HepG2 (cell line): ENCODE data around the gene TNFAIP1. TPM values are rescaled to one million over a fixed set of nuclear protein-coding genes. Genes with fewer than 3 reads are reported as not detected.

Source experiments
- ATAC-seq: fragments of 200-7000 bp; cut with Tn5 transposase; 3 replicates; pipeline ENCODE4 v1.9.1; 2020; ENCODE audit warnings: mild to moderate bottlenecking, moderate library complexity
- BruUV-seq: library from RNA; stranded (reverse); fragments of 400-500 nt; replicated peaks from 2 replicates; lab custom pipeline; 2021; lab: Mats Ljungman, UMichigan
- CTCF ChIA-PET: fragments of 300-600 bp; formaldehyde crosslinking; extraction: SDS; loops from one replicate; lab custom pipeline; 2021; ENCODE audit warnings: low total read pairs, inconsistent platforms, low intra/inter-chr PET ratio; lab: Yijun Ruan, JAX
- POLR2A ChIA-PET: fragments of 350-600 bp; sonication (Branson Sonifier 250); formaldehyde crosslinking; loops from one replicate; lab custom pipeline; 2020; ENCODE audit warnings: antibody characterized with exemption, inconsistent platforms; lab: Yijun Ruan, JAX
- DNase-seq: peaks from one replicate; pipeline ENCODE4 v3.0.0-alpha.2; 2015; ENCODE audit warnings: low spot score
- FAIRE-seq: peaks from 3 replicates; lab custom pipeline; 2011; peaks lifted over from hg19 to GRCh38; lab: Jason Lieb, UNC
- H2AFZ ChIP-seq: one replicate; pipeline ENCODE4 v1.6.1; 2011; ENCODE audit warnings: low read length, inconsistent platforms
- H3K27ac ChIP-seq: fragments of 300-600 bp; 3 replicates; pipeline ENCODE4 v1.8.0; 2011; ENCODE audit warnings: mixed run types, mild to moderate bottlenecking, mixed read lengths, low read length, inconsistent platforms; ENCODE audit not compliant: insufficient read depth; ENCODE audit errors: extremely low read length
- H3K27me3 ChIP-seq, 2 experiments: fragments of 200-600 bp in 1 of 2; 2 replicates in 1 of 2; 3 replicates in 1 of 2; pipeline versions ENCODE4 v1.6.0 to v1.8.0; 2011; ENCODE audit warnings: low read length in 2 of 2, mild to moderate bottlenecking in 2 of 2, moderate library complexity in 2 of 2, inconsistent platforms in 1 of 2; ENCODE audit not compliant: insufficient read depth in 2 of 2, control insufficient read depth in 1 of 2
- H3K36me3 ChIP-seq, 2 experiments: fragments of 200-600 bp in 1 of 2; replicated peaks in 1 of 2; 2 replicates in 1 of 2; 3 replicates in 1 of 2; pipeline versions ENCODE4 v1.5.1 to v1.8.0; 2011; ENCODE audit warnings: low read length in 2 of 2, inconsistent platforms in 1 of 2; ENCODE audit not compliant: insufficient read depth in 2 of 2, control insufficient read depth in 1 of 2
- H3K4me1 ChIP-seq: 2 replicates; pipeline ENCODE4 v1.5.1; 2012; ENCODE audit warnings: low read length, inconsistent platforms; ENCODE audit not compliant: insufficient read depth
- H3K4me2 ChIP-seq: 2 replicates; pipeline ENCODE4 v1.6.0; 2011; ENCODE audit warnings: low read depth, low read length, inconsistent platforms
- H3K4me3 ChIP-seq, 3 experiments: fragments of 200-600 bp in 1 of 3; sonication (generic), shearing (Covaris generic) in 1 of 3; replicated peaks in 1 of 3; 2 replicates each; pipeline ENCODE4 v1.5.1; 2011 to 2016; ENCODE audit warnings: low read length in 3 of 3, inconsistent platforms in 2 of 3, low read depth in 2 of 3, mild to moderate bottlenecking in 2 of 3, control low read depth in 1 of 3, mixed read lengths in 1 of 3; ENCODE audit not compliant: insufficient read depth in 1 of 3
- H3K79me2 ChIP-seq: one replicate; pipeline ENCODE4 v1.6.1; 2011; ENCODE audit warnings: low read length, inconsistent platforms; ENCODE audit not compliant: insufficient read depth
- H3K9ac ChIP-seq: 2 replicates; pipeline ENCODE4 v1.6.0; 2011; ENCODE audit warnings: mild to moderate bottlenecking, low read depth, low read length, inconsistent platforms; ENCODE audit not compliant: insufficient read depth
- H3K9me3 ChIP-seq: 2 replicates; pipeline ENCODE4 v1.5.1; 2012; ENCODE audit warnings: mild to moderate bottlenecking, low read length
- H4K20me1 ChIP-seq: 2 replicates; pipeline ENCODE4 v1.6.0; 2011; ENCODE audit warnings: inconsistent platforms, mild to moderate bottlenecking, low read length, moderate library complexity; ENCODE audit not compliant: insufficient read depth
- AGO1 ChIP-seq: fragments of 200-400 bp; formaldehyde crosslinking; IDR thresholded peaks from 2 replicates; pipeline ENCODE4 v1.6.1; 2017; ENCODE audit warnings: mild to moderate bottlenecking, low read depth, low read length, moderate library complexity; ENCODE audit not compliant: poor library complexity, severe bottlenecking
- CCAR2 ChIP-seq: fragments of 200-400 bp; formaldehyde crosslinking; optimal IDR thresholded peaks from 2 replicates; pipeline ENCODE3; 2018; ENCODE audit warnings: low read depth, mild to moderate bottlenecking, low read length, moderate library complexity
- HOXA9 ChIP-seq: sonication (generic); formaldehyde crosslinking; IDR thresholded peaks from 2 replicates; pipeline ENCODE4 v1.8.1; 2022; ENCODE audit warnings: missing genetic modification reagents, mild to moderate bottlenecking, moderate library complexity, borderline replicate concordance
- JUNB ChIP-seq: sonication (generic); formaldehyde crosslinking; IDR thresholded peaks from 2 replicates; pipeline ENCODE4 v1.8.0; 2022; ENCODE audit warnings: missing genetic modification reagents, mild to moderate bottlenecking, borderline replicate concordance
- KMT2A ChIP-seq: sonication (generic); formaldehyde crosslinking; IDR thresholded peaks from 2 replicates; pipeline ENCODE4 v1.4.0; 2020; ENCODE audit warnings: missing genetic modification reagents
- MATR3 ChIP-seq: sonication (generic); formaldehyde crosslinking; IDR thresholded peaks from 2 replicates; pipeline ENCODE4 v1.4.0; 2020; ENCODE audit warnings: missing genetic modification reagents
- REL ChIP-seq: sonication (generic); formaldehyde crosslinking; conservative IDR thresholded peaks from 2 replicates; pipeline ENCODE4 v1.8.0; 2022; ENCODE audit warnings: mild to moderate bottlenecking, missing genetic modification reagents, moderate library complexity
- ZNF234 ChIP-seq: sonication (generic); formaldehyde crosslinking; conservative IDR thresholded peaks from 2 replicates; pipeline ENCODE4 v1.5.1; 2020; ENCODE audit warnings: mild to moderate bottlenecking, missing genetic modification reagents
- ZNF326 ChIP-seq: sonication (generic); formaldehyde crosslinking; IDR thresholded peaks from 2 replicates; pipeline ENCODE4 v1.4.0; 2020; ENCODE audit warnings: missing genetic modification reagents, borderline replicate concordance
- ZNF550 ChIP-seq: sonication (generic); formaldehyde crosslinking; IDR thresholded peaks from 2 replicates; pipeline ENCODE4 v1.4.0; 2020; ENCODE audit warnings: mild to moderate bottlenecking, missing genetic modification reagents, borderline replicate concordance
- ZNF841 ChIP-seq: sonication (generic); formaldehyde crosslinking; IDR thresholded peaks from 2 replicates; pipeline ENCODE4 v1.8.1; 2023; ENCODE audit warnings: missing genetic modification reagents, borderline replicate concordance
- WGBS: methylation state at CpG from one replicate; pipeline ENCODE4 v1.1.6; 2017; ENCODE audit warnings: low lambda C conversion rate; 5-methylcytosine and 5-hydroxymethylcytosine counted together
- in situ Hi-C: cut with HindIII; loops from 2 replicates; pipeline ENCODE4 v1.10.0; 2017; ENCODE audit warnings: low pct_unique_long_range_greater_than_20kb; ENCODE audit not compliant: extremely low pct_ligation_motif_present
- intact Hi-C: fragments of 100-400 bp; cut with micrococcal nuclease; formaldehyde crosslinking; loops from one replicate; pipeline ENCODE4 v1.10.0; 2022; ENCODE audit not compliant: unreplicated experiment
- polyA plus RNA-seq, 8 experiments: library from polyadenylated mRNA; depleted of rRNA in 3 of 8; stranded (reverse) in 7 of 8; unstranded in 1 of 8; fragments of >200 nt; fragmentation: Illumina TruSeq in 4 of 8; extraction: Trizol in 4 of 8; gene quantifications; 2 replicates each; pipeline versions ENCODE4 v1.2.1 to v1.2.3, GENCODE V29; 2011 to 2016; ENCODE audit warnings: low read depth in 4 of 8, missing spikeins in 1 of 8, mixed read lengths in 1 of 8; ENCODE audit not compliant: insufficient read depth in 1 of 8
- total RNA-seq, 5 experiments: library from RNA; depleted of rRNA; stranded (reverse); fragments of >200 nt; fragmentation: Illumina TruSeq; extraction: Trizol; gene quantifications; 2 replicates each; pipeline ENCODE4 v1.2.3, GENCODE V29; 2016; ENCODE audit warnings: low read depth in 1 of 5
- TF ChIP-seq, protein P1 (sequence below): sonication (generic); formaldehyde crosslinking; IDR thresholded peaks from 2 replicates; pipeline ENCODE4 v1.9.0; 2021; ENCODE audit warnings: missing genetic modification reagents, borderline replicate concordance
- TF ChIP-seq, protein P2 (sequence below): sonication (generic); formaldehyde crosslinking; IDR thresholded peaks from 2 replicates; pipeline ENCODE4 v1.5.0; 2020; ENCODE audit warnings: missing genetic modification reagents
- TF ChIP-seq, protein P3 (sequence below): sonication (generic); formaldehyde crosslinking; IDR thresholded peaks from 2 replicates; pipeline ENCODE4 v1.4.0; 2020; ENCODE audit warnings: low read depth, missing genetic modification reagents

TNFAIP1 gene
- total and polyA plus RNA-seq, 2 of the 13 experiments (the other 11 are each of a cell fraction or from before 2014, with no cell fraction given), result 17.5 to 40.6 TPM

GRCh38 chr17:28357061-28357900 lies 21.7 kb downstream of the TNFAIP1 start, which contains the start of gene POLDIP2:
POLDIP2 (minus strand) TSS chr17:28357527; CDS start chr17:28357448, 79 bp downstream.
- H3K27me3 ChIP-seq, result no peaks in the 10 kb centered on the region; a peak in 1 of 5 replicates
- peak within 1 kb of the TSS; percentile 93 to 98 (median 97) for H3K4me3 ChIP-seq
- intact Hi-C loops (no loop called here), in situ Hi-C loops (no loop called here)
- no TSS peak for BruUV-seq
- CTCF ChIA-PET, result no interaction called here
- peaks cover 36% of the 10 kb centered on the region for H3K4me1 ChIP-seq
- peak within 1 kb of the TSS; percentile 94 for H3K4me2 ChIP-seq
- WGBS, result 0% methylated on average over 13 of the region's 80 CpGs
- peak within 1 kb of the TSS; percentile 78 for H3K27ac ChIP-seq
- FAIRE-seq, result peak; percentile 51
- peaks cover 38% of the 10 kb centered on the region for H3K79me2 ChIP-seq
- POLR2A ChIA-PET, result interaction anchor here (0.6 to 5.2 kb wide), 19 partner anchors 10 to 316 kb away, joined by 3 to 183 read pairs (median 6); partner anchors contain the start of genes IFT20, SARM1, SEBOX and SLC46A1
- peak; percentile 87 for DNase-seq
- peak; percentile 99 for ATAC-seq
- no peaks in the 10 kb centered on the region for H3K9me3 ChIP-seq
- H2AFZ ChIP-seq, result no peak within 1 kb of the TSS
- H4K20me1 ChIP-seq, result no peaks in the 10 kb centered on the region
- peak within 1 kb of the TSS; percentile 96 for H3K9ac ChIP-seq
- peaks cover 23 to 48% of the 10 kb centered on the region in 2 experiments for H3K36me3 ChIP-seq
- TF ChIP-seq, protein P1, sequence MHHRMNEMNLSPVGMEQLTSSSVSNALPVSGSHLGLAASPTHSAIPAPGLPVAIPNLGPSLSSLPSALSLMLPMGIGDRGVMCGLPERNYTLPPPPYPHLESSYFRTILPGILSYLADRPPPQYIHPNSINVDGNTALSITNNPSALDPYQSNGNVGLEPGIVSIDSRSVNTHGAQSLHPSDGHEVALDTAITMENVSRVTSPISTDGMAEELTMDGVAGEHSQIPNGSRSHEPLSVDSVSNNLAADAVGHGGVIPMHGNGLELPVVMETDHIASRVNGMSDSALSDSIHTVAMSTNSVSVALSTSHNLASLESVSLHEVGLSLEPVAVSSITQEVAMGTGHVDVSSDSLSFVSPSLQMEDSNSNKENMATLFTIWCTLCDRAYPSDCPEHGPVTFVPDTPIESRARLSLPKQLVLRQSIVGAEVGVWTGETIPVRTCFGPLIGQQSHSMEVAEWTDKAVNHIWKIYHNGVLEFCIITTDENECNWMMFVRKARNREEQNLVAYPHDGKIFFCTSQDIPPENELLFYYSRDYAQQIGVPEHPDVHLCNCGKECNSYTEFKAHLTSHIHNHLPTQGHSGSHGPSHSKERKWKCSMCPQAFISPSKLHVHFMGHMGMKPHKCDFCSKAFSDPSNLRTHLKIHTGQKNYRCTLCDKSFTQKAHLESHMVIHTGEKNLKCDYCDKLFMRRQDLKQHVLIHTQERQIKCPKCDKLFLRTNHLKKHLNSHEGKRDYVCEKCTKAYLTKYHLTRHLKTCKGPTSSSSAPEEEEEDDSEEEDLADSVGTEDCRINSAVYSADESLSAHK (CRISPR knock-in tag), result no peak
- TF ChIP-seq AGO1 (no peak), CCAR2 (no peak), ZNF326 (CRISPR knock-in tag) (no peak), ZNF841 (no peak), MATR3 (CRISPR knock-in tag) (no peak), HOXA9 (CRISPR knock-in tag) (no peak), KMT2A (CRISPR knock-in tag) (peak; percentile 91), JUNB (CRISPR knock-in tag) (no peak), REL (CRISPR knock-in tag) (no peak), ZNF550 (CRISPR knock-in tag) (no peak), ZNF234 (CRISPR knock-in tag) (no peak; the same call in 1 of the 2 replicates)
- TF ChIP-seq, protein P2, sequence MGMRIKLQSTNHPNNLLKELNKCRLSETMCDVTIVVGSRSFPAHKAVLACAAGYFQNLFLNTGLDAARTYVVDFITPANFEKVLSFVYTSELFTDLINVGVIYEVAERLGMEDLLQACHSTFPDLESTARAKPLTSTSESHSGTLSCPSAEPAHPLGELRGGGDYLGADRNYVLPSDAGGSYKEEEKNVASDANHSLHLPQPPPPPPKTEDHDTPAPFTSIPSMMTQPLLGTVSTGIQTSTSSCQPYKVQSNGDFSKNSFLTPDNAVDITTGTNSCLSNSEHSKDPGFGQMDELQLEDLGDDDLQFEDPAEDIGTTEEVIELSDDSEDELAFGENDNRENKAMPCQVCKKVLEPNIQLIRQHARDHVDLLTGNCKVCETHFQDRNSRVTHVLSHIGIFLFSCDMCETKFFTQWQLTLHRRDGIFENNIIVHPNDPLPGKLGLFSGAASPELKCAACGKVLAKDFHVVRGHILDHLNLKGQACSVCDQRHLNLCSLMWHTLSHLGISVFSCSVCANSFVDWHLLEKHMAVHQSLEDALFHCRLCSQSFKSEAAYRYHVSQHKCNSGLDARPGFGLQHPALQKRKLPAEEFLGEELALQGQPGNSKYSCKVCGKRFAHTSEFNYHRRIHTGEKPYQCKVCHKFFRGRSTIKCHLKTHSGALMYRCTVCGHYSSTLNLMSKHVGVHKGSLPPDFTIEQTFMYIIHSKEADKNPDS (CRISPR knock-in tag), result peak; percentile 61; the same call in 1 of the 2 replicates
- TF ChIP-seq, protein P3, sequence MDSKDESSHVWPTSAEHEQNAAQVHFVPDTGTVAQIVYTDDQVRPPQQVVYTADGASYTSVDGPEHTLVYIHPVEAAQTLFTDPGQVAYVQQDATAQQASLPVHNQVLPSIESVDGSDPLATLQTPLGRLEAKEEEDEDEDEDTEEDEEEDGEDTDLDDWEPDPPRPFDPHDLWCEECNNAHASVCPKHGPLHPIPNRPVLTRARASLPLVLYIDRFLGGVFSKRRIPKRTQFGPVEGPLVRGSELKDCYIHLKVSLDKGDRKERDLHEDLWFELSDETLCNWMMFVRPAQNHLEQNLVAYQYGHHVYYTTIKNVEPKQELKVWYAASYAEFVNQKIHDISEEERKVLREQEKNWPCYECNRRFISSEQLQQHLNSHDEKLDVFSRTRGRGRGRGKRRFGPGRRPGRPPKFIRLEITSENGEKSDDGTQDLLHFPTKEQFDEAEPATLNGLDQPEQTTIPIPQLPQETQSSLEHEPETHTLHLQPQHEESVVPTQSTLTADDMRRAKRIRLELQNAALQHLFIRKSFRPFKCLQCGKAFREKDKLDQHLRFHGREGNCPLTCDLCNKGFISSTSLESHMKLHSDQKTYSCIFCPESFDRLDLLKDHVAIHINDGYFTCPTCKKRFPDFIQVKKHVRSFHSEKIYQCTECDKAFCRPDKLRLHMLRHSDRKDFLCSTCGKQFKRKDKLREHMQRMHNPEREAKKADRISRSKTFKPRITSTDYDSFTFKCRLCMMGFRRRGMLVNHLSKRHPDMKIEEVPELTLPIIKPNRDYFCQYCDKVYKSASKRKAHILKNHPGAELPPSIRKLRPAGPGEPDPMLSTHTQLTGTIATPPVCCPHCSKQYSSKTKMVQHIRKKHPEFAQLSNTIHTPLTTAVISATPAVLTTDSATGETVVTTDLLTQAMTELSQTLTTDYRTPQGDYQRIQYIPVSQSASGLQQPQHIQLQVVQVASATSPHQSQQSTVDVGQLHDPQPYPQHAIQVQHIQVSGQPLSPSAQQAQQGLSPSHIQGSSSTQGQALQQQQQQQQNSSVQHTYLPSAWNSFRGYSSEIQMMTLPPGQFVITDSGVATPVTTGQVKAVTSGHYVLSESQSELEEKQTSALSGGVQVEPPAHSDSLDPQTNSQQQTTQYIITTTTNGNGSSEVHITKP (CRISPR knock-in tag), result no peak
